Measurements from ENCODE around the gene RASSF1.
"Not testable (repeated sequence)": the region's sequence is repeated elsewhere in the genome, so short reads cannot be mapped to it uniquely, and the experiment has no call there.

RASSF1 gene

GRCh38 chr3:50314342-50314741, 26.3 kb downstream of the RASSF1 start:
- no peak overlapping the region for H3K4me3 ChIP-seq (ENCODE audit: low read depth, low read length)

DNA sequence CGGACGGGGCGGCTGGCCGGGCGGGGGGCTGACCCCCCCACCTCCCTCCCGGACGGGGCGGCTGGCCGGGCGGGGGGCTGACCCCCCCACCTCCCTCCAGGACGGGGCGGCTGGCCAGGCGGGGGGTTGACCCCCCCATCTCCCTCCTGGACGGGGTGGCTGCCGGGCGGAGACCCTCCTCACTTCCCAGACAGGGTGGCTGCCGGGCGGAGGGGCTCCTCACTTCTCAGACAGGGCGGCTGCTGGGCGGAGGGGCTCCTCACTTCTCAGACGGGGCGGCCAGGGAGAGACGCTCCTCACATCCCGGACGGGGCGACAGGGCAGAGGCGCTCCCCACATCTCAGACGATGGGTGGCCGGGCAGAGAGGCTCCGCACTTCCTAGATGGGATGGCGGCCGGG, 28.6 kb downstream of the RASSF1 start:
- H3K4me3 ChIP-seq (ENCODE audit: low read depth, low read length): not testable (repeated sequence)

More at GRCh38 chr3:50314342-50314741, 26.3 kb downstream of the RASSF1 start:
- TF ChIP-seq CTCF (IDR thresholded peaks at IDR 0.05; ENCODE audit: low read depth, low read length): no peak

DNA sequence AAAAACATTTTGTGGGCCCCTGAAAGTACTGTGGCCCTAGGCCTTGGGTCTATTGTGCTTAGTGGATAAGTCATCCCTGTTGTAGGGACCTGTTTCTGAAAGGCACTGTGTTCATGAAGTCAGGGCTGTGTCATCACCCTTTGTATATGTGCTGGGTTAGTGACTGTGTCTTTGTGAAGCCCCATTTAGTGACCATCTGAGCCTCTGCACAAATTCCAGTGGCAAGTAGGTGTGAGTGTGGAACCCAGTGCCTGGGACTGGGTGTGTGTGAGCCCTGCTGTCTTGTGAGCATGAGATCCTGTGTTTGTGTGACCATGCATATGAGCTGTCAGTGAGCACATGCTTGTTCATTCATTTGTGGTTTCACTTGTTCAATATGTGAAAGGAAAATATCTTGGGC, 36.0 kb downstream of the RASSF1 start:
- TF ChIP-seq CTCF (IDR thresholded peaks at IDR 0.05; ENCODE audit: low read depth, low read length): no peak
- H3K4me3 ChIP-seq (ENCODE audit: low read depth, low read length): no peak overlapping the region

GRCh38 chr3:50303013-50303815, 37.4 kb downstream of the RASSF1 start, which contains the start of gene HYAL1:
HYAL1 (minus strand) TSS chr3:50303574; CDS start chr3:50302956, 618 bp downstream.
- H3K4me3 ChIP-seq (ENCODE audit: low read depth, low read length): no peak within 1 kb of the TSS
- TF ChIP-seq CTCF (IDR thresholded peaks at IDR 0.05; ENCODE audit: low read depth, low read length): no peak

DNA sequence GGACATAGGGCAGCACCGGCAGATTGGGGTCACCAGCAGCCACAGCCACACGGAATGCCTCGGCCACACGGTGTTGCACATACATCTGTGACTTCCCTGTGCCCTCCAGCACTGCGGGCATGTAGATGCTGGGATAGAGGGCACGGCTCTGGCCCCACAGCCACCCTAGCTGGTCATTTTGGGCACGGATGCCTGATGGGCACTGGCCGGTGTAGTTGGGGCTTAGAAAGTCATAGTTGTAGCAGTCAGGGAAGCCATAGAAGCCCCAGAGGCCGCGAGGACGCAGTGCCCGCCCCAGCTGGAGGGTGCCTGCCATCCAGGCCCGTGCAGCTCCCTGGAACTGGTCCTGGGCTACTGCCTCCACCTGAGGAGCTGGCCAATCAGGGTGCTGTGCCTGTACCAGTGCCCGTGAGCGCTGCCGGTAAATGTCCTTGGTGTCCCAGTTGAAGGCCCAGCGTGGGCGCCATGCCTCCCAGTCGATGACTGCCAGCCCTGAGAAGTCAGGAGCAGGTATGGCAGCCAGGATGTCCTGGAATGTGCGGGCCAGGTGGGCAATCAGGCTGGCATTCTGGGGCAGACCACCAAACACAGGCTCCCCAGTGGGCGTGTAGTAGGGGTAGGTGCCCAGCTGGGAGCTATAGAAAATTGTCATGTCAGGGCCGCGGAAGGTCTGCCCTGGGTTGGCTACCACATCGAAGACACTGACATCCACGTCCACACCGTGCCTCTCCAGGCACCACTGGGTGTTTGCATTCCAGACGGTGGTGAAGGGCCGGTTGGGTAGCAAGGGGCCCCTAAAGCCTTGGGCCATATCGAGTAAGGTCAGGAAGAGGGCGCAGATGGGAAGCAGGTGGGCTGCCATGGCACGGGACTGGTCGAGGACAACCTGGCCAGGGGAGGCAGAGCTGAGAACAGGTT, 38.3 kb downstream of the RASSF1 start:
- no peak for TF ChIP-seq CTCF (IDR thresholded peaks at IDR 0.05; ENCODE audit: low read depth, low read length)
- no peak overlapping the region for H3K4me3 ChIP-seq (ENCODE audit: low read depth, low read length)

GRCh38 chr3:50300681-50301254, 39.9 kb downstream of the RASSF1 start:
- no peak for TF ChIP-seq CTCF (IDR thresholded peaks at IDR 0.05; ENCODE audit: low read depth, low read length)
- H3K4me3 ChIP-seq (ENCODE audit: low read depth, low read length): no peak overlapping the region

GRCh38 chr3:50299929-50300680, 40.5 kb downstream of the RASSF1 start:
- TF ChIP-seq CTCF (IDR thresholded peaks at IDR 0.05; ENCODE audit: low read depth, low read length): no peak
- H3K4me3 ChIP-seq (ENCODE audit: low read depth, low read length): peak overlapping the region; percentile 64

All from WI38 (cell line).